ENCODE results near the gene ZNF236. TPM values are rescaled to one million over a fixed set of nuclear protein-coding genes. Genes with fewer than 3 reads are reported as not detected.

ZNF236 gene
- total RNA-seq, 1 donor from 2014 or later, result 20.4 TPM

- no peak for DNase-seq (ENCODE audit: extremely low spot score, unreplicated experiment)
- Mint-ChIP-seq H3K27me3 (ENCODE audit: unreplicated experiment) (no peaks in the 10 kb centered on the region), H3K4me3 (ENCODE audit: unreplicated experiment) (no peak overlapping the region), H3K27ac (ENCODE audit: unreplicated experiment) (no peak overlapping the region), H3K36me3 (ENCODE audit: unreplicated experiment) (peaks cover 25% of the 10 kb centered on the region), H3K9me3 (ENCODE audit: unreplicated experiment) (no peaks in the 10 kb centered on the region), H3K4me1 (ENCODE audit: unreplicated experiment) (no peaks in the 10 kb centered on the region)
- peak; percentile 64 for TF ChIP-seq CTCF (IDR thresholded peaks at IDR 0.05)
Measured at GRCh38 chr18:76875390-76876325, 53.3 kb downstream of the ZNF236 start.

- no peak for DNase-seq (ENCODE audit: extremely low spot score, unreplicated experiment)
- Mint-ChIP-seq H3K27ac (ENCODE audit: unreplicated experiment) (no peak overlapping the region), H3K36me3 (ENCODE audit: unreplicated experiment) (peaks cover 41% of the 10 kb centered on the region), H3K9me3 (ENCODE audit: unreplicated experiment) (no peaks in the 10 kb centered on the region), H3K4me1 (ENCODE audit: unreplicated experiment) (no peaks in the 10 kb centered on the region), H3K4me3 (ENCODE audit: unreplicated experiment) (no peak overlapping the region), H3K27me3 (ENCODE audit: unreplicated experiment) (no peaks in the 10 kb centered on the region)
- TF ChIP-seq CTCF (IDR thresholded peaks at IDR 0.05), result no peak
Measured at GRCh38 chr18:76878426-76878825, 56.1 kb downstream of the ZNF236 start.

GRCh38 chr18:76880026-76880425, 57.7 kb downstream of the ZNF236 start:
- peaks cover 49% of the 10 kb centered on the region for H3K36me3 Mint-ChIP-seq (ENCODE audit: unreplicated experiment)
- no peaks in the 10 kb centered on the region for H3K9me3 Mint-ChIP-seq (ENCODE audit: unreplicated experiment)
- no peak for DNase-seq (ENCODE audit: extremely low spot score, unreplicated experiment)
- no peaks in the 10 kb centered on the region for H3K4me1 Mint-ChIP-seq (ENCODE audit: unreplicated experiment)
- no peaks in the 10 kb centered on the region for H3K27me3 Mint-ChIP-seq (ENCODE audit: unreplicated experiment)
- H3K27ac Mint-ChIP-seq (ENCODE audit: unreplicated experiment), result no peak overlapping the region
- no peak overlapping the region for H3K4me3 Mint-ChIP-seq (ENCODE audit: unreplicated experiment)
- no peak for TF ChIP-seq CTCF (IDR thresholded peaks at IDR 0.05)

- Mint-ChIP-seq H3K27me3 (ENCODE audit: unreplicated experiment) (no peaks in the 10 kb centered on the region), H3K4me1 (ENCODE audit: unreplicated experiment) (no peaks in the 10 kb centered on the region), H3K27ac (ENCODE audit: unreplicated experiment) (no peak overlapping the region), H3K36me3 (ENCODE audit: unreplicated experiment) (peaks cover 50% of the 10 kb centered on the region), H3K9me3 (ENCODE audit: unreplicated experiment) (no peaks in the 10 kb centered on the region), H3K4me3 (ENCODE audit: unreplicated experiment) (no peak overlapping the region)
- DNase-seq (ENCODE audit: extremely low spot score, unreplicated experiment), result no peak
- no peak for TF ChIP-seq CTCF (IDR thresholded peaks at IDR 0.05)
Measured at GRCh38 chr18:76881744-76882143, 59.4 kb downstream of the ZNF236 start.

GRCh38 chr18:76882146-76882545, 59.8 kb downstream of the ZNF236 start:
- Mint-ChIP-seq H3K4me3 (ENCODE audit: unreplicated experiment) (no peak overlapping the region), H3K27me3 (ENCODE audit: unreplicated experiment) (no peaks in the 10 kb centered on the region), H3K9me3 (ENCODE audit: unreplicated experiment) (no peaks in the 10 kb centered on the region), H3K4me1 (ENCODE audit: unreplicated experiment) (no peaks in the 10 kb centered on the region), H3K27ac (ENCODE audit: unreplicated experiment) (no peak overlapping the region), H3K36me3 (ENCODE audit: unreplicated experiment) (peaks cover 50% of the 10 kb centered on the region)
- no peak for TF ChIP-seq CTCF (IDR thresholded peaks at IDR 0.05)
- DNase-seq (ENCODE audit: extremely low spot score, unreplicated experiment), result no peak
